NCI-H2107 (cell line): ENCODE results near the gene OPRL1.

ENCODE experiments used
- DNase-seq: peaks from one replicate; lab custom pipeline; 2025; lab: John Stamatoyannopoulos, UW

The OPRL1 gene

DNA sequence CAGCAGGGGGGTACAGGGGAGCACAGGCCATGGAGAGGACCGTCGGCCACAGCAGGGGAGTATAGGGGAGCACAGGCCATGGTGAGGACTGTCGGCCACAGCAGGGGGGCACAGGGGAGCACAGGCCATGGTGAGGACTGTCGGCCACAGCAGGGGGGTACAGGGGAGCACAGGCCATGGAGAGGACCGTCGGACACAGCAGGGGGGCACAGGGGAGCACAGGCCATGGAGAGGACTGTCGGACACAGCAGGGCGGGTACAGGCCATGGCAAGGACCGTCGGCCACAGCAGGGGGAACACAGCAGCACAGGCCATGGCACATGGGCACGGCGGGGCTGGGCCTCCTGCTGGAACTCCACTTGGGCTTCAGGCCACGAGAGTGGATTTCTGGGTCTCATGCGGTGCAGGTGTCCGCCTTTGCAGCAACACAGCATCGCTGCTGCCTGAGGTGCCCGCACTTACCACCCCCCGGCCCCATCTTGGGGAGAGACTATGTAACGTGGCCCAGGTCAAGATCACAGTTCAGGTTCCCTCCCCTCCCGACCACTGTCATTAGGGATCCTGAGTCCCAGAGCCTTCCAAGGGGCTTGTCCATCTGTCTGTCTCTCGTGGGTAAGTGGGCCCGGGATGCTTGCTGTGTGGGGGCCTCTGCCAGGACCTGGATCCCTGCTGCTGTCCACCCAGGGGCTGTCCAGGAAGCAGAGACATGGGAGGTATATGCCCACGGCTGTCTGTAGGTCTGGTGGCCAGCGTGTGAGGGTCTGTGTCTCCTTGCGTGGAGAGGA lies 25.0 kb downstream of the OPRL1 start:
- DNase-seq, result no peak

DNA sequence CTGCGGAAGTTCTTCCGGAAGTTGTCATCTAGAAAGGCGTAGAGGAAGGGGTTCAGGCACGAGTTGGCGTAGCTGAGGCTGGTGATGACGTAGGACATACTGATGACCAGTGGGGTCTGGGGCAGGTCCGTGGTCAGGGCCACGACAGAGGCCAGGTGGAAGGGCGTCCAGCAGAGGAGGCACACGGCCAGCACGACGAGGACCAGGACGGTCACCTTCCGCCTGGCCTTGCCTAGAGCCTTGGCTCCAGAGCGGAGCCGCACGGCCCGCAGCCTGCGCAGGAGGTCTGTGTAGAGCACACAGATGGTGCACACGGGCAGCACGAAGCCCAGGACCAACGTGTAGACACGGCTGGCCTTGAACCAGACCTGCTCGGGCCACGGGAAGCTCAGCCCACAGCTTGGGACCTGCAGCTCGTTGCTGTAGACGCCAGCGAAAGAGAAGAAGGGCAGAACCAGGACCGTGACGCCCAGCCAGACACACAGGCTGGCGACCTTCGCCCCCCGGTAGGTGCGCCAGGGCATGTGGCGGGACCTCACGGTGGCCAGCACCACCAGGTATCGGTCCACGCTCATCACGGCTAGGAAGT lies 26.1 kb downstream of the OPRL1 start:
- DNase-seq, result no peak

DNA sequence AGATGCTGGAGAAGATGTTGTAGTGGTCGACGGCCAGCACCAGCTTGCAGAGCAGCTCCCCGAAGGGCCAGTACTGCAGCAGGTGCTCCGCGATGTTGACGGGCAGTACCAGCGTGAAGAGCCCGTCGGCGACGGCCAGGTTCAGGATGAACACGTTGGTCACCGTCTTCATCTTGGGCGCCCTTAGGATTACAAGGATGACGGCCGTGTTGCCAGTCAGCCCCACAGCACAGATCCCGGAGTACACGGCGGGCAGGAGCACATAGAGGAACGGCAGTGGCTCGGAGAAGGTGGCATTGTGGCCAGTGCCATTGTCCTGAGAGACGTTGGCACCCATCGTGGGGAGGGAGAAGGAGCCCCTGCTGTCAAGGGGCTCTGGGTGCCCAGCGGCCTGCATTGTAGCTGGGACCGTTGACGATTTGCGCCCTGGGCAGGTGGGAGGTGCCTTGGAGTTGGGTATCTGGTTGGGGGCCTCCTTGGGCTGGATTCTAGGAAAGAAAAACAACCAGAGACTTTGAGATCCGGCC lies 26.6 kb downstream of the OPRL1 start:
- DNase-seq, result no peak

DNA sequence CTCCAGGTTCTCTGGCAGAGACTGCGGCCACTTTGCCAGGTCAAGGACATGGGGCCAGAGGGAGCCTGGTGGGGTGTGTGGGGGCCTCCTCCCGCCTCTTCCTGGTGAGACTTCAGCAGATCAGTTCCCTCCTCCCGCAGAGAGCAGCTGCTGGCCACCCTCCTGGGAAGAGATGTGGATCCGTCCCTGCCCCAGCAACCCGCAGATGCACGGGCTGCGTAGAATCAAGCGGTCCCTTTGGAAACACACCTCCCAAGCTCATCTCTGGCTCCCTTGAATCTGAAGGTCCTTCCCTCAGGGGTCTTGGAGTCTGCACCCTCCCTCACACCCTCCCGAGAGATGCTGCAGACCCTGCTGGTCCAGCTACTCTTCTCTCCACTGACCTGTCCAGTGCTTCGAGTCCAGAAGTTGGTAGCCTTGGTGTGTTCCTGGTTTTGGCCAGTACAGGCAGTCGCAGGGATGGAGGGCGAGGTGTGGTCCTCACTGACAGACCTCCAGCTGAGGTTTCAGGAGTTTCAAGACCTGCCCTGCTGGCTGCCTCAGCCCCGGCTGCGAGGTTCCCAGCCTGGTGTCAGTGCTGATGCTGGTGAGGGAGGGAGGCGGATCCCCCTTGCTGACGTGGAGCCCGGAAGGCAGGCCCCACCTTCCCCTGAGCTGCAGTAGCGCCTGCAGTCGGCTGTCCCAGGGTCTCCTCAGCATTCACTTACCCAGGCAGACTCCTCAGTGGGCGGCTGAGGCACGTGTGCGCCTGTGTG lies 27.3 kb downstream of the OPRL1 start, which contains the start of gene NPBWR2:
Gene NPBWR2, minus strand, starts transcription at position 585 of the 755 bp plus-strand sequence. CDS start 734 bp downstream, outside the sequence.
- no peak for DNase-seq

DNA sequence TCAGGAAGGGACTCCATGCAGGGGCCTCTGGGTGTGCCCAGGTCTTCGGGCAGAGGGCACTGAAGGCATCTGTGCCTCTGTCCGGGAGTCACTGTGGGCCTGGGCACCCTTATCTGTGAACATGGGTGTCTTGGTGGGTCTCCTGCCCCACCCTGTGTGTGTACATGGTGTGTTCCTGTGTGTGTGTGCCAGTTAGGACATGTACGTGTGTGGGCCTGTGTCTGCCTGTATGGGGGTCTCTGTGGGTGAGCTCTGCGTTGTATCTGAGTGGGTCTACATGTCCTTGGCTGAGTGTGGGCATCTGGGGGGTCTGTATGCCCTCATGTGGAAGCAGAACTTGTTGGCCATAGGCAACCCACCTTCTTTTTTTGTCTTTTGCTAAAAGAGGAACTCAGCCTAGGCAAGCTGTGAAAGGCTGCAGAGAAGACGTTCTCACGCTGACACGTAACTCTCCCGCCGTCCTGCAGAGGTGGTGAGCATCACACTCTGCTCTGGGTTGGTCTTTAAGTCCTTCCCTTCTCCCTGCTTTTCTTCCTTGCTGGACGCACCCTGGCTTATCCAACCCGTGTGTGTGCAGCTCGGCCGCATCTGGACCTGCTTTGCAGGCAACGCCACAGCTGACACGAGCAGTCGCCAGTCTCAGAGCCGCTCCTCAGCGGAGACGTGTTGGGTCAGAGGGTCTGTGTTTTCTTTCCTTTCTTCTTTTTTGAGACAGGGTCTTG lies 28.0 kb downstream of the OPRL1 start:
- no peak for DNase-seq

DNA sequence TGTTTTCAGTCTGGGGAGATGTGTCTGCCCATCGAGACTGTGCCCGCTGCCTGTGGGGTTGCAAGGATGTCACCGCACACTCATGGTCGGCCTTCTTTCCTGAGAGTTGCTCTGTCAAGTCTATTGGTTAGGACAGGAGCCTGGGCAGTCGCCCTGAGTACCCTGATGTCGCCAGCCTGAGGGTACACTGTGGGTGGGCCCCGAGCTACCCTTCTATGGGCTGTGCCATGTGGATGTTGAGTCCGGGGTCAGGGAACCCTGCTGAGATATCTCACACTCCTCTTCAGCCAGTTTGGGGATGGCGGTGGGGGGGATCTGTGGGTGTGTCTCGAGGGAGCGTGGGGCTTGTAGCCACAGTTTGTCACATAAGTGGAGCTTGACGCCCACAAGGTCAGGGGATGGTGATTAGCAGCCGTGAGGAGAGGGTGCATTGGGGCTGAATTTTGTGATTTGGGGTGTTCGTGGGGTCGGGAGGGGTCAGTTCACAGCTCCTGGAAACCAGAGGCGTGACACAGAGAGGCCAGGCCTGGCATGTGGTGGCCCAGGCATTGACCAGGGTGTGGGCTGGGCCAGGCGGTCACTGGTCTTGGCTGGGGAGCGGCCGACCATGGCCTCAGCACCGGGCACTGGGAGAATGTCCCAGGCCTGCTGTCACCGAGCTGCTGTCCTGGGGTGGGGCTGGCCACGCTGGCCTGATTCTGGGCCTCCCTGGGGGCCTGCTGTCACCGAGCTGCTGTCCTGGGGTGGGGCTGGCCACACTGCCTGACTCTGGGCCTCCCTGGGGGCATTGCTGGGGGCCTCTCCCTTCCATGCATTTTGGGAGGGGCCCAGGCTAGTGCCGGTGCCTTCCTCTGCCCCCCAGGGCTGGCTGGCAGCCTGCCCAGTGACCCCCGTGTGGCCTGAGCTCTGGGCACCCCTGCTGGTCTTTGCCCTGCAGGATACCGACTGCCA lies 29.1 kb downstream of the OPRL1 start:
- no peak for DNase-seq

DNA sequence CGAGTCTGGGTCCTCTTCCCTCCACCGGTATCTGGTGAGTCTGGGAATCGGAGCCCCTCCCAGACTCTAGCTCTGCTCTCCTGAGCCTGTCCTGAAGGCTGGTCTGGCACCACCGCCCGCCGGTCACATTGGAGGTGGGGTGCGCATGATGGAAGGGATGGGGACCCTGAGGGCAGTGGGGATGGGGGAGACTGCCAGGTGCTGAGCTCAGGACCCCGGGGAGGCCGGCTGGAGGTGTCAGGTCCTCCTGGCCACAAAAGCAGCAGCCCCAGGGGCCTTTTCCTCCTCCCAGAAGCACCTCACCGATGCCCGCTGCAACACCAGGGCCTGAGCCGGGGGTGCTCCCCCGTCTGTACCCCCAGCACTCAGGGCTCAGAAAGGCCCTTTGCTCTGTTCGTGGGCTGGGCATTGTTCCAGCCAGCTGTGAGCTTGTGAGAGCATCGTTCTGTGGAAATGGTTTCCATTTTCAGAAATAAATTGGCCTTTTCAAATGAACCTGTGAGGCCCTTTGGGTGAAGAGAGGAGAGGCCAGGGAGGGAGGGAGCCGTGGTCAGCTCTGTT lies 30.0 kb downstream of the OPRL1 start:
- DNase-seq, result no peak

DNA sequence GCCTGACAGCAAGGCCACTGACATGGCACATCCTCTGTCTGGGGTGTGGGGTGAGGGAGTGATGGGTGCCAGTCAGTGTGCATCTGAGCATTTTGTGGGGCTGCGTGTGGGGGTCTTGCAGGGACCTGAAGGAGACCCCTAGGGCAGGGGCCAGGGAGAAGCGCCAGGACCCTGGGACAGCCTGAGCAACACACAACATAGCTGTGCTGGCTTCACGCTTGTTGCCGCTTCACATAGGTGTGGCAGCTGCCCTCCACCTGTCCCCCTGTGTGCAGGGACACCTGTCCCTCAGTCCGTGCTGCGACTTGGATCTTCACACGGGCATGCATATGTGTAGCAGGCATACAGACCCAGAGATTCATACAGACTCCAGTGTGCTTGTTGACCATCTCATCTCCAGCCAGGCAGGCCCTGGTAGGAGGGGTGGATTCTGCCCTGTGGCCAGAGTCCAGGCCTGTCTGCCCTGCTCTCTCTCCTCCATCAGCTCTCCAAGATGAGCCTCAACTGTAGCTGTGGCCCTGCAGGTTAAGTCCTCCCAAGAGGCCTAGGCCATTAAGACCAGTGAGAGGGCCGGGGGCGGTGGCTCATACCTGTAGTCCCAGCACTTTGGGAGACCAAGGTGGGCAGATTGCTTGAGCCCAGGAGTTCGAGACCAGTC lies 30.7 kb downstream of the OPRL1 start:
- no peak for DNase-seq

DNA sequence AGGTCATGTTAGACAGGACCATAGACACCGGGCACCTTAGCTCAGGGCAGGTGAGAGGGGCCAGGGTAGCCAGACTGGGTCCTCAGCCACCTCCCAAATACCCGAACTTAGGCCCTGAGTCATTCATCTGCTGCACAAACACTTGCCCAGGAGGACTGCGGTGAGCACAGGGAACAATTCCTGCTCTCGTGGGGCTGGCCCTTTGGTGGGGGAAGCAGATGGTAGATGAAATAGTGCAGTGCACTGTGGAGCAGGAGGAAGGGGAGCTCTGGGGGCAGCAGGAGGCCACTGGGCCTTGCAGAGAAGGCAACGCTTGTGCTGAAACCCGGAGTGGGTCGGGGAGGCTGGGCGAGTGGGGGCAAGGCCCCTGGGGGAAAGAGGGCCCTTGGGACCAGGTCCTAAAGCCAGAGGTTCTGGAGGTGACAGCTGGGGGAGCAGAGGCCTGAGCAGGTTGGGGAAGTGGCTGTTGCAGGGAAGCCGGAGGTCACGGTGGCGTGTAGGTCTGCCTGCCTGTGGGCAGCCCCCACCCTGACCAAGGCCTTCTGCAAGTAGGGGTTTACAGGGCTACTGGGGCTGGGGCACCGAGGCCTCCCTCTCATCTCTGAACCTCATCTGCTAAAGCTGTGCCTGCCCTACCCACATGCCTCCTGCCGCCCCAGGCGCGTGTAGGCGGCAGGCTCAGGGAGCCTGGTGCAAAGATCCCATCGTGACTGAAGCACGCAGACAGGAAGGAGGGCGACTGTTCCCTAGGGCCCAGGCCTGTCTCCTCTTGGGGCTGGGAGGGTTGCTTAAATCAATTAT lies 32.2 kb downstream of the OPRL1 start:
- no peak for DNase-seq

DNA sequence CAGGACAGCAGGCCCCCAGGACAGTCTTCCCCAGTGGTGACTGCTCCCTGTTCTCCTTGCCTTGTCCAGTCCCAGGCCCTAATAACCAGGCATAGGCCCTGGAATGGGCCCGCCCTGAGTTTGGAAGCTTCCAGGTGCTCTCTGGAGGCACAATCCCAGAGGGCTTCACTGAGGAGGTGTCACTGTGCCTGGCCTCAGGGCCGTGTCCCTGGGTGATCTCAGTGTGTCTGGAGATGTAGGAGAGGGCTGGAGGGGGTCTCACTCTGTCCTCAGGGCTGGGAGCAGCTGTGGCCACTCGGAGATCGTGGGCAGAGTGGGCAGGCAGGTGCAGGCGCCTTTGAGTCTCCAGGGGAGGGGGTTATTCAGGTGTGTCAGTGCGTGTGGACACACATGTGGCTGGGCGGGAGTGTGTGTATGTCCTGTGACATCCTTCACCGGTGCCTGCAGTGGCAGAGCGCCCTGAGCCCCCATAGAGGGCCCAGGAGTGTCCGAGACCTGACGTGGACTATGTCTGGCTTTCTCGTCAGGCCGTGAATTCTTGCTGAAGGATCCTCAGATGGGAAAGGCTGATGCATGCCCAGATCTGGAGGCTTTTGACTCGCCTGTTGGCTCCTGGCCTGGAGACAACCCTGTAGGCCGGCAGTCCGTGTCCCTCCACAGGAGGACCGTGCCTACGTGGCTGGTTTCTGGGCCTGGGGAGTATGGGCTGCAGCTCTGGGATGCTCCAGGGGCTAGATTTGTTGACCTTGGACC lies 33.0 kb downstream of the OPRL1 start:
- no peak for DNase-seq

DNA sequence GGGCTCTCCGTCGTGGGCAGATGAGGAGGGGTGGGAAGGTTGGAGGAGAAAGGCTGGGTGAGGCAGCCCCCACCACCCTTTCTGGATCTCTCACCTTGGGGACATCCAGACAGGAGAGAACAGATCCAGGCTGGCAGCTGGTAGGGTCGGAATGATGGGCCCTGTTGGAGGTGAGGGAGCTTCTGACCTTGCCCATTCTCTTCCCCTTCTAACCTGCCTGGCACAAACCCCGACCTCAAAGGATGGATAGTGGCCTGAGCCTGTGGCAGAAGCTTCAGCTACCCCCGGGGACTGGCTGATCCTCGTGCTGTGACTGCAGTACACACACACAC lies 33.5 kb downstream of the OPRL1 start:
- no peak for DNase-seq

DNA sequence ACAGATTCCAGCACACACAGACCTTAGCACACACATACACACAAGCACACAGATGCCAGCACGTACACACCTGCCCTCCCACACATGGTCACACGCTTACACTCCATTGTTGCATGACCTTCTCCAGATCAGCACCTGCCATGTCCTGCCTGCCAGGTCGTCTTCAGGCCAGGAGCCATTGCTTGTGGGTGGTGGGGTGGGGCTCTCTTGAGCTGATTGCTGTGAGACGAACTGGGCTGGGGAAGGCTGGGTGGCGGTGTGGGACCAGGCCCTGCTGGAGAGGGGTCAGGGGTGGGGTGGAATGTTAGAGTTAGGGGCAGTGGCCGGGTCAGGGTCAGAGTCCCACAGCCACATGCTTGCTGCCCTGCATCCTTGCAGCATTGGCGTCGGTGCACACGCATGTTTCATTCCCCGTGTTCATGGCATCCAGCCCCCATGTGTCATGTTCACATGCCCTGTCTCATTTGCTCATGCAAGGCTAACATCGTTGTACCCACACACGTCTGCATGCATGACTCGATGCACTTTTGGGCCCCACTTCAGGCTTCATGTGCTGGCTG lies 34.0 kb downstream of the OPRL1 start:
- no peak for DNase-seq

DNA sequence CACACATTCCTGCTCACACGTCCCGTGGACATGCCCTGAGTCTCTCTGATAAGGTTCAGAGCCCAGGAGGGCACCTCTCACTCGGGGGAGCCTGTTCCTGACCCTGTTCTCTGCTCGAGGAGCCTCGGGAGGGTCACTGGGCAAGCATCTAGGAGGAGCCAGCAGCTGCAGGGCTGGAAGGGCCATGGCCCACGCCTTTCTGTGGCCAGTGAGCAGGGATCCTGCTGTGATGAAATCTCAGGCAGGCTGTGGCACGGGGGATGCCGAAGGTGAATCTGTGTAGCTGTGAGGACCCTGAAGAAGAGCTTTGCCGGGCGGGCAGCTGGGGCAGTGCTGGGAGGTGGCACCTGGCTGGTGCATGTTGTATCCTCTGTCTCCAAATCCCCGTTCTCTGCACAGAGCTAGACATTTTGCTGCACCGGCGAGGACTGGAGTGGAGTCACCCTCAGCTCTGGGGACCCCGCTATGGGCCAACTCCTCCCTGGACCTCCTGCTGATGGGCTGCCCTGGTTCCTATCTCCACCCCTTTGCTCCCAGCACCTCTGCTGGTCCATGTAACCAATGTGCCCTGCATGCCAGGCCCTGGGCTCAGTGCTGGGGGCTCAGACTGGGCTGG lies 34.6 kb downstream of the OPRL1 start:
- no peak for DNase-seq

DNA sequence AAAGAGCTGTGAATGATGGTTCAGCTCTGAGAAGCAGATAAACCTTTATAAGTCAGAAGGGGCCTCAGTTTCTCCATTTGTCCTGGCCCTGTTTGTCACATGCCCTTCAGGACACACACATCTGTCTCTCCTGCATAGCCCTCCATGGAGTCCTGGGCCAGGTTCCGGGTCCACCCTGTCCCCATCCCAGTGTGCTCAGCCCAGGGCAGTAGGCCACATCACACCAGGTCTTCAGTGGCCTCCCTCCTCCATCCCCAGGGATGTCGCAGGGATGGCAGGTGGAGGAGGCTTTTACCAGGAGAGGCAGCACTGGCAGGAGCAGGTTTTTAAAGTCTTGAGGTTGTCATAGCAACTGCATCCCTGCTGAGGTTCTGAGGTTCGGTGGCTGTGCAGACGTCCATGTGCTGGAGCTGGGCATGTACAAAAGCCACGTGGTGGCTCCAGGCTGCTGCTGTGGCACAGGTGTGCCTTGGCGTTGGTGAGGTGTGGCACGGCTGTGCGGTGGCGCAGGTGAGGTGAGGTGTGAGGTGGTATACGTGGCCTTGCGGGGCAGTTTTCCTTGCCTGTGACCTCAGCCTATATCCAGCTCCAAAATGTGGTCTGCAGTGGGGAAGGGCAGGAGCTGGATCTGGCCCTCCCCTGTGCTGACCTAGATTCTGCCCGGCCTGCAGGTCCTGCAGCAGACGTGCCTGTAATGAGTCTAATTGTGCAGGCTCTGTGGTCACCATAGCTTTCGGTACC lies 35.5 kb downstream of the OPRL1 start:
- DNase-seq, result no peak

DNA sequence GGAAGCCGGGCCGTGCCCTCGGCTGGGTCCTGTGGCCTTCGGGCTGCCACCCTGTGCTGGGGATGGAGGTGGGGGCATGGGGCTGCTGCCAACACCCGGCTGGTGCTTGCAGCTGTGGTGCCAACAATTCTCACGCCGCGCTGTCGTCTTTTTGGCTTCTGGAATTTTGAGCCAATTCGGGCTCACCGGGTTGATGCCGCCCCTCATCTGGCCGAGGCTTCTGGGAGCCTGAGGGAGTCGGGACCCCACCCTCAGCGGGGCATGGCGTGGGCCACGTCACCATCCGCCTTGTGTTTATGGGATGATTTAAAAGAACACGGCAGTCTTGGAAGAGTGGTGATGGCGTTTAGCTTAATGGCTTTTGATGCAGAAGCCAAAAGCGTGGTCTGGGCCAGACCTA lies 36.1 kb downstream of the OPRL1 start:
- no peak for DNase-seq

DNA sequence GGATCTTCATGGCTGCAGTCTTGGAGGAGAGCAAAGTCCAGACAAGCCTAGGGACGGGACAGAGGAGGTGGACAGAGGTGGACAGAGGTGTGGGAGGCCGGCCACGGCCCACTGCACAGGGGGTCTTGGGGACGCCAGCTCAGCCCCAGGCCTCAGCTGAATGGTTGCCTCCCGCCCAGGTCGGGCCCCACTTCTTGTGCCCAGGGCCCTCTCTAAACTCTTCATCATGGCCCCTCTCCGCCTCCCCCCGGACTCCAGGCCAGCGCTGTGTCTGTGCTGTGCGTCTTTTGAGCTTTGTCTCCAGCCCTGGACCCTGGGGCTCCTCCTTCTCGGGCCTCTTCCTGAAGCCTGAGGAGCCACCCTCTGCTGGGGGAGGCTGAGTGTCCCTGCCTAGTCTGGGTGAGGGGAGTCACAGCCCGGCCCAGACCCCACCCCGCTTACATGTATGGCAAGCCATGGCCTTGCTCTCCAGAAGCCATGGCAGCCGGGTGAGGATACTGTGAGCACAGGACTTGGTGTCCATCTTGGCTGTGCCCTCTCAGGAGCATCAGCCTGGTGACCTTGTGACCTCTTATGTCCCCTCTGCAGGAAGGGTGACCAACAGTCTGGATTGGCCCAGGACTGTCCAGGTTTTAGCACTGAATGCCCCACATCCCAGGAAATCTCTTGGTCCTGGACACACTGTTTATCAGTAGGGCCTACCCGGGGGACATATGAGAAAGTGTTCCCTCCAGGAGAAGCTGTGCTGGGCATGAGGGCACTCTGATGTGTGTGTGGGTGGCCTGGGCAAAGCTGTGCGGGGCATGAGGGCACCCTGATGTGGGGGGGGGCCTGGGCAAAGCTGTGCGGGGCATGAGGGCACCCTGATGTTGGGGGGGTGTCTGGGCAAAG lies 36.9 kb downstream of the OPRL1 start:
- no peak for DNase-seq
